Measurements from ENCODE around the gene FKBP8. TPM values are rescaled to one million over a fixed set of nuclear protein-coding genes. Genes with fewer than 3 reads are reported as not detected.
"Not testable (repeated sequence)": the region's sequence is repeated elsewhere in the genome, so short reads cannot be mapped to it uniquely, and the experiment has no call there.

The FKBP8 gene
- total RNA-seq, 1 donor from 2014 or later = 203 TPM

DNA sequence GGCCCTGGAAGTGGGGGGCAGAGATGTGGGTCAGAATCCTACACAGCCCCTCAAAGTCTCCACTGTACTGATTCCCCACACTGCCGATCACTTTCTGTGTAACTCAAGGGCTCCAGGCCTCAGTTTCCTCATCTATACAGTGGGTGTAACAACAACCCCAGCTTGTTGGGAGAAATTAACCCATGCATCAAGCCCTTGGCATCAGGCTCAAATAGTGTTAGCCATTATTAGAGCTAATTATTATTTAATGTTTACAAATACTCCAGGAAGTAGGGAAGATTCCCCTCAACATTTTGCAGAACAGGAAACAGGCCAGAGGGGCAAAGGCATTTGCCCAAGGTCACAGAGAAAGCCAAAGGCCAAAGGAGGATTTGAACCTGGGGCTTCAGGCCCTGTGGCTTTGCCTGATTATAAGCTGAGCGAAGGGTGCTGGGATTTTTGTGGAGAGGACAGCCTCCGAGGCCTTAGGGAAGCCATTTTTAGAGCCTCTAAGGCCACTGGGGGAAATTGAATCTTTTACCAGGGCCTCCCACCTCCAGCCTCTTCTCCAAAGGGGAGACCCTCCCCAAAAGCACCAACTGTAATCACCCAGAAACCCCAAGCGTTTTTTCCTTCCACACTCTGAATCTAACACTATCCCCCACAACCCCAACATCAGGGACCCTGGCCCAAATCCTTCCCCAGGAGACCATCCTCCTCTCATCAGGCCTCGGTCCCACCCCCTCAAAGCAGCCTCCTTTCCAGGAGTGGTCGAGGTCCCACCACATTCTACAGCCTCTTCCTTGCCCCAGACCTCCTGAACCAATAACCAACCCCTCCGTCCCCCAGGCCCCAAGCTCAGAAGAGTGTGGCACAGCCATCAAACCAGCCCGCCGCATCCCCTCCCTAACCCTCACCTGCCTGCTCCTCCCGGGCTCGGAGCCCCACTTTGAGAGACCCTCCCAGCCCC lies 1.1 kb downstream of the FKBP8 start:
- H3K27ac Mint-ChIP-seq (ENCODE audit: unreplicated experiment) = no peak overlapping the region
- peak; percentile 50 for DNase-seq
- TF ChIP-seq, protein P1, sequence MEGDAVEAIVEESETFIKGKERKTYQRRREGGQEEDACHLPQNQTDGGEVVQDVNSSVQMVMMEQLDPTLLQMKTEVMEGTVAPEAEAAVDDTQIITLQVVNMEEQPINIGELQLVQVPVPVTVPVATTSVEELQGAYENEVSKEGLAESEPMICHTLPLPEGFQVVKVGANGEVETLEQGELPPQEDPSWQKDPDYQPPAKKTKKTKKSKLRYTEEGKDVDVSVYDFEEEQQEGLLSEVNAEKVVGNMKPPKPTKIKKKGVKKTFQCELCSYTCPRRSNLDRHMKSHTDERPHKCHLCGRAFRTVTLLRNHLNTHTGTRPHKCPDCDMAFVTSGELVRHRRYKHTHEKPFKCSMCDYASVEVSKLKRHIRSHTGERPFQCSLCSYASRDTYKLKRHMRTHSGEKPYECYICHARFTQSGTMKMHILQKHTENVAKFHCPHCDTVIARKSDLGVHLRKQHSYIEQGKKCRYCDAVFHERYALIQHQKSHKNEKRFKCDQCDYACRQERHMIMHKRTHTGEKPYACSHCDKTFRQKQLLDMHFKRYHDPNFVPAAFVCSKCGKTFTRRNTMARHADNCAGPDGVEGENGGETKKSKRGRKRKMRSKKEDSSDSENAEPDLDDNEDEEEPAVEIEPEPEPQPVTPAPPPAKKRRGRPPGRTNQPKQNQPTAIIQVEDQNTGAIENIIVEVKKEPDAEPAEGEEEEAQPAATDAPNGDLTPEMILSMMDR (IDR thresholded peaks at IDR 0.05; ENCODE audit: partially characterized antibody, unreplicated experiment) = no peak
- H3K36me3 Mint-ChIP-seq (ENCODE audit: unreplicated experiment) = no peaks in the 10 kb centered on the region
- no peaks in the 10 kb centered on the region for H3K4me1 Mint-ChIP-seq (ENCODE audit: low read depth, unreplicated experiment)
- H3K9me3 Mint-ChIP-seq (ENCODE audit: unreplicated experiment) = peaks cover 2% of the 10 kb centered on the region
- H3K4me3 Mint-ChIP-seq (ENCODE audit: unreplicated experiment) = peak overlapping the region; percentile 90
- peaks cover 2% of the 10 kb centered on the region for H3K27me3 Mint-ChIP-seq (ENCODE audit: unreplicated experiment)

DNA sequence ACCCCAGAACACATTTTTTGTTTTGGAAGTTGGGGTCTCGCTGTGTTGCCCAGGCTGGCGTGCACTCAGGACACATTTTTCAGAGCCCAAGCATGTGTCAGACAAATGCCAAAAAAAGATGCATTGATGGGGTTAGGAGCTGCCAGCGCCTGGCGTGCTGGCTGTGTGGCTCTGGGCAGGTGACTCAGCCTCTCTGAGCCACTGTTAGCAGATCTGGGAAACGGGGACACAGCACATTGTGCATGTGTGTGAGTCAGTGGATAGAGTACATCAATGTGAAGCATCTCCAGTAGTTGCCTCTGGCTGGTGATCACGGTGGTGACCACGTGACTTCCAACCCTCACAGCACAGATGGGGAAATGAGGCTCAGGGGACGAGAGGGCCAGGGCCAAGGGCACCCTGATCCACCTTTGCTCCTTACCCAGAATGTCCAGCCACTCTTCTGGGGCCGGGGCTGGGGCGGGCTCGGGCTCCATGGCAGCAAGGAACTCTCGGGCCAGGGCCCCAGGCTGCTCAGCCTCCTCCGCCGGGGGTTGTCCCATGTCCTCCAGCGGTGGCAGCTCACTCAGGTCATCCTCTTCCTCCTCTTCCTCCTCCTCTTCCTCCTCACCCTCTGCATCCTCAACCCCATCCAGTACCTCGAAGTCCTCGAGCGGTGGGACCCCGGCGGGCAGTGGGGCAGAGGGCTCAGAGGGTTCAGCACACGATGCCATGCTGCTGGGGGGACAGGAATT lies 1.9 kb downstream of the FKBP8 start:
- Mint-ChIP-seq H3K27ac (ENCODE audit: unreplicated experiment) (no peak overlapping the region), H3K36me3 (ENCODE audit: unreplicated experiment) (no peaks in the 10 kb centered on the region), H3K27me3 (ENCODE audit: unreplicated experiment) (peaks cover 4% of the 10 kb centered on the region), H3K4me1 (ENCODE audit: low read depth, unreplicated experiment) (no peaks in the 10 kb centered on the region), H3K9me3 (ENCODE audit: unreplicated experiment) (peaks cover 3% of the 10 kb centered on the region), H3K4me3 (ENCODE audit: unreplicated experiment) (peak overlapping the region; percentile 25)
- DNase-seq = no peak
- TF ChIP-seq, protein P1 (IDR thresholded peaks at IDR 0.05; ENCODE audit: partially characterized antibody, unreplicated experiment) = no peak

DNA sequence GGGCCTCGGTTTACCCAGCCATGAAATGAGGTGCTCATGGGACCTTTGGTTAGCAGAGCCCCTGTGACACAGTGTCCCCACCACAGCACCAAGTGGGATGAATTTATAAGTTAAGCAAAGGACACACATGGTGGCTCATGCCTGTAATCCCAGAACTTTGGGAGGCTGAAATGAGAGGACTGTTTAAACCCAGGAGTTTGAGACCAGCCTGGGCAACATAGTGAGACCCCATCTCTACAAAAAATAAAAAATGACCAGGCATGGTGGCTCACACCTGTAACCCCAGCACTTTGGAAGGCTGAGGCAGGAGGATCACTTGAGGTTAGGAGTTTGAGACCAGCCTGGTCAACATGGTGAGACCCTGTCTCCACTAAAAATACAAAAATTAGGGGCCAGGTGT lies 3.2 kb downstream of the FKBP8 start:
- H3K27ac Mint-ChIP-seq (ENCODE audit: unreplicated experiment); H3K27me3 Mint-ChIP-seq (ENCODE audit: unreplicated experiment); DNase-seq; H3K9me3 Mint-ChIP-seq (ENCODE audit: unreplicated experiment); H3K4me3 Mint-ChIP-seq (ENCODE audit: unreplicated experiment); H3K4me1 Mint-ChIP-seq (ENCODE audit: low read depth, unreplicated experiment); H3K36me3 Mint-ChIP-seq (ENCODE audit: unreplicated experiment): not testable (repeated sequence)

DNA sequence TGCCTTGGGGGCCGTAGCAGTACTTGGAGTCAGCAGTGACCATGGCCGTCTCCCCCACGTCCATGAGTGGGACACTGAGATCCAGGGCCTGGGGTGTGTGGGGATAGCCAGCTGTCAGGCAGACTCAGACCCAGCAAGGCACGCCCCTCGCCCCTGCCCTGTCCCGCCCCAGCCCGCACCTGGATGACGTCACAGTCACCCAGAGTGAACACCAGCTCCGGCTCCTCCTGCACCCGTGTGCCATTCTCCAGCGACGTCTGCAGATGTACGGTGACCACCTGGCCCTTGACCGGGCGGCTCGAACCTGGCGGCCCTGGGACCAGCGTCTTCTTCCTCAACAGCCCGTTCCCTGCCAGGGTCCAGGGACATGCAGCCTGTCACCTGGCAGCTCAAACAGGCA lies 4.0 kb downstream of the FKBP8 start:
- Mint-ChIP-seq H3K9me3 (ENCODE audit: unreplicated experiment) (peaks cover 4% of the 10 kb centered on the region), H3K36me3 (ENCODE audit: unreplicated experiment) (no peaks in the 10 kb centered on the region), H3K27me3 (ENCODE audit: unreplicated experiment) (peaks cover 4% of the 10 kb centered on the region)

GRCh38 chr19:18538115-18538514 lies 5.3 kb downstream of the FKBP8 start:
- no peaks in the 10 kb centered on the region for H3K4me1 Mint-ChIP-seq (ENCODE audit: low read depth, unreplicated experiment)
- no peak overlapping the region for H3K4me3 Mint-ChIP-seq (ENCODE audit: unreplicated experiment)
- peaks cover 6% of the 10 kb centered on the region for H3K9me3 Mint-ChIP-seq (ENCODE audit: unreplicated experiment)
- no peak overlapping the region for H3K27ac Mint-ChIP-seq (ENCODE audit: unreplicated experiment)
- no peak for DNase-seq
- H3K27me3 Mint-ChIP-seq (ENCODE audit: unreplicated experiment) = peaks cover 4% of the 10 kb centered on the region
- no peaks in the 10 kb centered on the region for H3K36me3 Mint-ChIP-seq (ENCODE audit: unreplicated experiment)
- TF ChIP-seq, protein P1 (IDR thresholded peaks at IDR 0.05; ENCODE audit: partially characterized antibody, unreplicated experiment) = no peak

More for the DNA sequence above, 4.0 kb downstream of the FKBP8 start:
- H3K4me3 Mint-ChIP-seq (ENCODE audit: unreplicated experiment) = no peak overlapping the region
- TF ChIP-seq, protein P1 (IDR thresholded peaks at IDR 0.05; ENCODE audit: partially characterized antibody, unreplicated experiment) = no peak
- DNase-seq = no peak
- no peaks in the 10 kb centered on the region for H3K4me1 Mint-ChIP-seq (ENCODE audit: low read depth, unreplicated experiment)
- H3K27ac Mint-ChIP-seq (ENCODE audit: unreplicated experiment) = no peak overlapping the region

Measured in glutamatergic neuron (in vitro differentiated cells).